ENCODE measurements around the gene ADAMTS15. TPM values are rescaled to one million over a fixed set of nuclear protein-coding genes. Genes with fewer than 3 reads are reported as not detected.

The ADAMTS15 gene
- total RNA-seq, 1 donor from 2014 or later = 1.2 TPM

- no peaks in the 10 kb centered on the region for H3K4me1 Mint-ChIP-seq (ENCODE audit: low read depth)
Measured at GRCh38 chr11:130441719-130442118, 6.7 kb upstream of the ADAMTS15 start.

GRCh38 chr11:130442737-130443136 lies 5.7 kb upstream of the ADAMTS15 start:
- Mint-ChIP-seq H3K4me1 (ENCODE audit: low read depth) (no peaks in the 10 kb centered on the region), H3K4me3 (ENCODE audit: low read depth) (no peak overlapping the region), H3K9me3 (ENCODE audit: low read depth) (no peaks in the 10 kb centered on the region), H3K27me3 (peaks cover 54% of the 10 kb centered on the region), H3K27ac (no peak overlapping the region), H3K36me3 (ENCODE audit: insufficient read depth) (no peaks in the 10 kb centered on the region)
- no peak for TF ChIP-seq CTCF (IDR thresholded peaks at IDR 0.05; ENCODE audit: unreplicated experiment)
- no peak for DNase-seq (ENCODE audit: low spot score, unreplicated experiment)

More at GRCh38 chr11:130441719-130442118, 6.7 kb upstream of the ADAMTS15 start:
- DNase-seq (ENCODE audit: low spot score, unreplicated experiment) = no peak
- H3K9me3 Mint-ChIP-seq (ENCODE audit: low read depth) = no peaks in the 10 kb centered on the region
- no peak for TF ChIP-seq CTCF (IDR thresholded peaks at IDR 0.05; ENCODE audit: unreplicated experiment)
- peaks cover 53% of the 10 kb centered on the region for H3K27me3 Mint-ChIP-seq
- no peaks in the 10 kb centered on the region for H3K36me3 Mint-ChIP-seq (ENCODE audit: insufficient read depth)
- H3K27ac Mint-ChIP-seq = no peak overlapping the region
- H3K4me3 Mint-ChIP-seq (ENCODE audit: low read depth) = no peak overlapping the region

- DNase-seq (ENCODE audit: low spot score, unreplicated experiment) = no peak
- Mint-ChIP-seq H3K4me1 (ENCODE audit: low read depth) (peaks cover 5% of the 10 kb centered on the region), H3K4me3 (ENCODE audit: low read depth) (no peak overlapping the region), H3K27me3 (peaks cover 54% of the 10 kb centered on the region), H3K9me3 (ENCODE audit: low read depth) (no peaks in the 10 kb centered on the region), H3K36me3 (ENCODE audit: insufficient read depth) (no peaks in the 10 kb centered on the region), H3K27ac (no peak overlapping the region)
- TF ChIP-seq CTCF (IDR thresholded peaks at IDR 0.05; ENCODE audit: unreplicated experiment) = no peak
Measured at GRCh38 chr11:130445788-130446187, 2.7 kb upstream of the ADAMTS15 start.

GRCh38 chr11:130448039-130448415 lies 418 bp upstream of the ADAMTS15 start:
- peaks cover 69% of the 10 kb centered on the region for H3K27me3 Mint-ChIP-seq
- no peak for TF ChIP-seq CTCF (IDR thresholded peaks at IDR 0.05; ENCODE audit: unreplicated experiment)
- H3K9me3 Mint-ChIP-seq (ENCODE audit: low read depth) = no peaks in the 10 kb centered on the region
- peaks cover 5% of the 10 kb centered on the region for H3K4me1 Mint-ChIP-seq (ENCODE audit: low read depth)
- no peak for DNase-seq (ENCODE audit: low spot score, unreplicated experiment)
- H3K4me3 Mint-ChIP-seq (ENCODE audit: low read depth) = peak overlapping the region; percentile 66
- no peak overlapping the region for H3K27ac Mint-ChIP-seq
- H3K36me3 Mint-ChIP-seq (ENCODE audit: insufficient read depth) = no peaks in the 10 kb centered on the region

- Mint-ChIP-seq H3K4me1 (ENCODE audit: low read depth) (peaks cover 5% of the 10 kb centered on the region), H3K27me3 (peaks cover 71% of the 10 kb centered on the region), H3K27ac (no peak overlapping the region), H3K4me3 (ENCODE audit: low read depth) (peak overlapping the region; percentile 77), H3K9me3 (ENCODE audit: low read depth) (no peaks in the 10 kb centered on the region), H3K36me3 (ENCODE audit: insufficient read depth) (no peaks in the 10 kb centered on the region)
- no peak for TF ChIP-seq CTCF (IDR thresholded peaks at IDR 0.05; ENCODE audit: unreplicated experiment)
- DNase-seq (ENCODE audit: low spot score, unreplicated experiment) = no peak
Measured at GRCh38 chr11:130449310-130449990, 1.0 kb downstream of the ADAMTS15 start.
